Osteocyte (in vitro differentiated cells): ENCODE data around the gene XPNPEP1. TPM values are rescaled to one million over a fixed set of nuclear protein-coding genes. Genes with fewer than 3 reads are reported as not detected.
A peak's percentile ranks its signal among the peaks of the same experiment; 100 is the strongest.

Experiments used
- DNase-seq: peaks from one replicate; pipeline ENCODE4 v3.0.0; 2021; ENCODE audit warnings: mixed read lengths; ENCODE audit not compliant: unreplicated experiment; ENCODE audit errors: extremely low spot score
- H3K27ac Mint-ChIP-seq: one replicate; pipeline ENCODE4 v1.8.0; 2021; ENCODE audit warnings: mild to moderate bottlenecking, mixed read lengths; ENCODE audit not compliant: unreplicated experiment
- H3K27me3 Mint-ChIP-seq: one replicate; pipeline ENCODE4 v1.8.0; 2021; ENCODE audit warnings: mixed read lengths; ENCODE audit not compliant: unreplicated experiment
- H3K36me3 Mint-ChIP-seq: one replicate; pipeline ENCODE4 v1.8.0; 2021; ENCODE audit warnings: mixed read lengths; ENCODE audit not compliant: unreplicated experiment
- H3K4me1 Mint-ChIP-seq: one replicate; pipeline ENCODE4 v1.8.0; 2021; ENCODE audit warnings: mixed read lengths; ENCODE audit not compliant: unreplicated experiment
- H3K4me3 Mint-ChIP-seq: one replicate; pipeline ENCODE4 v1.8.0; 2021; ENCODE audit warnings: mild to moderate bottlenecking, moderate library complexity, mixed read lengths; ENCODE audit not compliant: unreplicated experiment
- H3K9me3 Mint-ChIP-seq: one replicate; pipeline ENCODE4 v1.8.0; 2021; ENCODE audit warnings: mixed read lengths; ENCODE audit not compliant: unreplicated experiment
- total RNA-seq: library from RNA; stranded (reverse); gene quantifications from 2 replicates; pipeline ENCODE4 v1.2.1, GENCODE V29; 2021
- TF ChIP-seq, protein P1 (sequence below): fragments of 200-600 bp; sonication (generic); IDR thresholded peaks from 2 replicates; pipeline ENCODE4 v1.5.0; 2021; ENCODE audit warnings: antibody characterized with exemption, mild to moderate bottlenecking, moderate library complexity

The XPNPEP1 gene
- total RNA-seq, 1 donor from 2014 or later: 74.5 TPM

DNA sequence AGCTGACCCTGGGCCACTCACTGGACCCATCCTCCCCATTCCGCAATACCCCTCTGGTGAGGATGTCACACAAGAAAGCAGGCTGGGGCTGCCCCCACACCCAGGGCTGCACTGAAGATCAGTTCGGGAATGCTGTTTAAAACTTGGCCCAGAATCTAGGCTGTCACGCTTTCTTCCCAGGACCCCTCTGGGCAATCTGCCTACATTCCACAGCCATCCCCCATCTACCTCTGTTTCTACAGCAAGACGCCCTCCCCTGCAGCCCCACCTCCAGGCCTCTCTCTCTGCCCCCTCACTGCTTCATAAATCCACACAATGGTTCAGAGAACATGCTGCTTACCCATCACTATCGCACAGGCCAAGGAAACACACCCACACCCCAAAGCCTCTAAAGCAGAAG is 36.1 kb downstream of the XPNPEP1 start:
- peaks cover 41% of the 10 kb centered on the region for H3K4me1 Mint-ChIP-seq
- TF ChIP-seq, protein P1, sequence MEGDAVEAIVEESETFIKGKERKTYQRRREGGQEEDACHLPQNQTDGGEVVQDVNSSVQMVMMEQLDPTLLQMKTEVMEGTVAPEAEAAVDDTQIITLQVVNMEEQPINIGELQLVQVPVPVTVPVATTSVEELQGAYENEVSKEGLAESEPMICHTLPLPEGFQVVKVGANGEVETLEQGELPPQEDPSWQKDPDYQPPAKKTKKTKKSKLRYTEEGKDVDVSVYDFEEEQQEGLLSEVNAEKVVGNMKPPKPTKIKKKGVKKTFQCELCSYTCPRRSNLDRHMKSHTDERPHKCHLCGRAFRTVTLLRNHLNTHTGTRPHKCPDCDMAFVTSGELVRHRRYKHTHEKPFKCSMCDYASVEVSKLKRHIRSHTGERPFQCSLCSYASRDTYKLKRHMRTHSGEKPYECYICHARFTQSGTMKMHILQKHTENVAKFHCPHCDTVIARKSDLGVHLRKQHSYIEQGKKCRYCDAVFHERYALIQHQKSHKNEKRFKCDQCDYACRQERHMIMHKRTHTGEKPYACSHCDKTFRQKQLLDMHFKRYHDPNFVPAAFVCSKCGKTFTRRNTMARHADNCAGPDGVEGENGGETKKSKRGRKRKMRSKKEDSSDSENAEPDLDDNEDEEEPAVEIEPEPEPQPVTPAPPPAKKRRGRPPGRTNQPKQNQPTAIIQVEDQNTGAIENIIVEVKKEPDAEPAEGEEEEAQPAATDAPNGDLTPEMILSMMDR: no peak
- DNase-seq: no peak
- peak overlapping the region; percentile 50 for H3K27ac Mint-ChIP-seq
- H3K36me3 Mint-ChIP-seq: peaks cover 35% of the 10 kb centered on the region
- H3K4me3 Mint-ChIP-seq: no peak overlapping the region
- no peaks in the 10 kb centered on the region for H3K27me3 Mint-ChIP-seq
- H3K9me3 Mint-ChIP-seq: no peaks in the 10 kb centered on the region

DNA sequence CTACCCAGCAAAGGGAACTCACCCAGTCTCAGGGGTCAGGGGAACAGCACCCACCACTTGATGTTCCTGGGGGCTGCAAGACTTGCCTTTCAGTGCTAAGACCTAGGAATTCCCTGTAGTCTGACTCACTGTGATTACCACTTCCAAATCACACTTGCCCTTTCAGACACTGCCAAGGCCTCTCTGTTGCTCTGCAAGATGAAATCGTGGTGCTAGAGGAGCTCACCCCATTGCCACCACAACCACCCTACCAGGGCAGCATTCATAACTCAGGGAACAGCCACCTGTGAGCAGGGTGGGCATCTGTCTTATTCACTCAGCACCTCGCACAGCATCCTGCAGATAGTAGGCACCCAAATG is 36.5 kb downstream of the XPNPEP1 start:
- peaks cover 34% of the 10 kb centered on the region for H3K36me3 Mint-ChIP-seq
- no peaks in the 10 kb centered on the region for H3K27me3 Mint-ChIP-seq
- no peaks in the 10 kb centered on the region for H3K9me3 Mint-ChIP-seq
- peaks cover 41% of the 10 kb centered on the region for H3K4me1 Mint-ChIP-seq
- no peak for DNase-seq
- peak overlapping the region; percentile 50 for H3K27ac Mint-ChIP-seq
- no peak overlapping the region for H3K4me3 Mint-ChIP-seq
- TF ChIP-seq, protein P1: no peak

DNA sequence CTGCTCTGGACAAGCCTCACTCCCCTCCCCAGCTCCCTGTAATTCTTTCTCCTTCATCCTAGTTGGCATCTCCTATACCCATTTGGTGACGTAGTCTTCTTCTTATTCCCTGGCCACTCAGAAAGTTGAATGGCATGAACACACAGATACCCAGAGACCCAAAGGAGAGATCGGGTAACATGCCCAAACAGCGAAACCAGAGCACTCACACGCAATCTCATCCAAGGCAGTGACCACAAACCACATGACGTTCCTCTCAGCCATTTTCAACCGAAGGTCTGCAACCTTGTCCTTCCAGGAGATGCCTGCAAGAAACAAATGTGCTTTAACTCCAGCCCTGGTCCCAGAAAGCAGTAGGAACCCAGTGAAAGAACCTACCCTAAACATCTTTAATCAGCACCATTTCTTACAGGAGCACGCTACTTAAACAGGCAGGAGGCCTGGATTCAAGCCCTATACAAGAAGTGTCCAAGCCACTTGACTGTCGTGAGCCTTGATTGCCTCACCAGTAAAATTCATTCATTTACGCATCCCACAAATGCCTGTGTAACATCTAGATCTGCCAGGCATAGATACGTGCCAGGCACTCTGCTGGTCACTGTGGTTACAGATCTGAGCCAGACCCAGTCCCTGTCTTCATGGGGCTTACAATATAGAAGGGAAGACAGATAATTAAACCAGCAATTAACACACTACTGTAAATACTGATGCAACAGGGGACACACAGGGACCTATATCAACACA is 37.1 kb downstream of the XPNPEP1 start:
- H3K27me3 Mint-ChIP-seq: no peaks in the 10 kb centered on the region
- peak overlapping the region; percentile 66 for H3K27ac Mint-ChIP-seq
- H3K36me3 Mint-ChIP-seq: peaks cover 28% of the 10 kb centered on the region
- DNase-seq: no peak
- H3K4me1 Mint-ChIP-seq: peaks cover 41% of the 10 kb centered on the region
- no peaks in the 10 kb centered on the region for H3K9me3 Mint-ChIP-seq
- no peak overlapping the region for H3K4me3 Mint-ChIP-seq
- TF ChIP-seq, protein P1: no peak

DNA sequence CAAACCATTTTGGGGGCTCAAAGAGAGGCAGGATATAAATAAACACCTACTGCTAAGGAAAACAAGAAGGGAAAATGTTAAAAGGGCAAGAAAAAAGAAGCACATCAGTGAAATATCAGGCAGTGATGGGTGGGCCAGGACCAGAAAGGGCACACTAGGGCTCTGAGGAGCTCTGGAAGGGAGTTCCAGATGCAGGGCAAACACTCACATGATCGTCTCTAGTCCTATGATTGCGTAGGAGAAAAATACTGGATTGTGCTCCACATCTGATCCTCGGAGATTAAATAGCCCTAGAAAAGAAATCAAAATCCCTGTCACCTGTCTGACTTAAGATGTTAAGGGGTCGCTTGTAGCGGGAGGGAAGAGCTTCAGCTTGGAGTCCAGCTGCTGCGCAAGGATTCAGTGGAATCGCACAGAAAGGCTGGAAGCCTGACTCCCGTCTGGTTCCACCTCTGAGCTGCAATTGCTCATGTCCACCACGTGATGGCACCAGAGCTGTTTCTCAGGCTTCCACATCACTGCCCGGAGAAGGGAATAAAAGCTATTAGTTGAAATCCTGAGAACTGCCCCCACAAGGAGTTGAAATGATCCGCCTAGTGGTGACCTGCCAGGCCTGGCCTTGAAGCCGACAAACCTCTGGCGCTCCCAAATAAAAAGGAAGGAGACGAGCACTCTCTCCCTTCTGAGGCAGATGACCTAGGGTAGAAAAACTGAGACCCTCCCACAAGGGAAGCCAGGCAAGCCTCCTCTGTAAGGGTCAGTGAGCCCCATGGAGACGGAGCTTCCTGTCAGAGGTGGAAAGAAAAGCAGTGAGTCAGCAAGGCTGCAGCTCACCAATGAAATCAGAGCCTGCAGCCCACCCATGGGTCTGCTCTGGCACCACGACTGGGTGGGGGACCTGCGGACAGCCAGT is 39.2 kb downstream of the XPNPEP1 start:
- peak overlapping the region; percentile 95 for H3K27ac Mint-ChIP-seq
- peak; percentile 92 for DNase-seq
- TF ChIP-seq, protein P1: peak; percentile 98
- no peaks in the 10 kb centered on the region for H3K9me3 Mint-ChIP-seq
- H3K36me3 Mint-ChIP-seq: peaks cover 37% of the 10 kb centered on the region
- no peaks in the 10 kb centered on the region for H3K27me3 Mint-ChIP-seq
- H3K4me3 Mint-ChIP-seq: peak overlapping the region; percentile 48
- H3K4me1 Mint-ChIP-seq: peaks cover 33% of the 10 kb centered on the region
